CD4-positive, alpha-beta T cell (primary cell): ENCODE data around the gene KCNQ2. TPM values are rescaled to one million over a fixed set of nuclear protein-coding genes. Genes with fewer than 3 reads are reported as not detected.

Experiments used
- ATAC-seq: fragments of 200-7000 bp; cut with Tn5 transposase; one replicate; pipeline ENCODE4 v1.10.0; 2022; ENCODE audit warnings: mild to moderate bottlenecking; ENCODE audit not compliant: poor library complexity
- CTCF ChIA-PET: fragments of 350-600 bp; sonication (Branson Sonifier 250); formaldehyde crosslinking; loops from one replicate; lab custom pipeline; 2021; ENCODE audit warnings: antibody characterized with exemption, inconsistent platforms; lab: Charles Lee
- POLR2A ChIA-PET: fragments of 350-600 bp; sonication (Branson Sonifier 250); formaldehyde crosslinking; loops from one replicate; lab custom pipeline; 2021; ENCODE audit warnings: antibody characterized with exemption, inconsistent platforms; lab: Charles Lee
- DNase-seq, 14 experiments: peaks; one replicate each; pipeline ENCODE4 v3.0.0-alpha.2; 2013 to 2020; ENCODE audit warnings: mixed read lengths in 2 of 14
- H3K27ac ChIP-seq, 2 donors: one replicate each; pipeline versions ENCODE4 v1.5.1 to v1.7.0; 2013; ENCODE audit warnings: low read length in 2 of 2, low read depth in 1 of 2, mild to moderate bottlenecking in 1 of 2
- H3K27me3 ChIP-seq, 2 experiments: 1 replicate in 1 of 2; 2 replicates in 1 of 2; pipeline versions ENCODE4 v1.6.1 to v1.7.0; 2013; ENCODE audit warnings: low read length in 2 of 2, control low read depth in 1 of 2, mild to moderate bottlenecking in 1 of 2, moderate library complexity in 1 of 2; ENCODE audit not compliant: insufficient read depth in 2 of 2, control insufficient read depth in 1 of 2
- H3K36me3 ChIP-seq: one replicate; pipeline ENCODE4 v1.6.1; 2013; ENCODE audit warnings: low read length, control low read depth; ENCODE audit not compliant: insufficient read depth
- H3K4me1 ChIP-seq: one replicate; pipeline ENCODE4 v1.6.1; 2013; ENCODE audit warnings: low read length, control low read depth; ENCODE audit not compliant: insufficient read depth
- H3K4me3 ChIP-seq: one replicate; pipeline ENCODE4 v1.5.1; 2013; ENCODE audit warnings: mild to moderate bottlenecking, low read length, moderate library complexity
- H3K9me3 ChIP-seq, 2 experiments: 1 replicate in 1 of 2; 2 replicates in 1 of 2; pipeline versions ENCODE4 v1.6.1 to v1.7.0; 2013; ENCODE audit warnings: low read length in 2 of 2, mild to moderate bottlenecking in 2 of 2, control low read depth in 1 of 2, moderate library complexity in 1 of 2; ENCODE audit not compliant: control insufficient read depth in 1 of 2, insufficient read depth in 1 of 2
- H3K27ac Mint-ChIP-seq: one replicate; pipeline ENCODE4 v1.8.0; 2020; ENCODE audit warnings: mixed read lengths
- H3K27me3 Mint-ChIP-seq: one replicate; pipeline ENCODE4 v1.8.0; 2021; ENCODE audit warnings: mixed read lengths
- H3K36me3 Mint-ChIP-seq: one replicate; pipeline ENCODE4 v1.8.0; 2021; ENCODE audit warnings: low read depth, mixed read lengths
- H3K4me1 Mint-ChIP-seq: one replicate; pipeline ENCODE4 v1.8.0; 2021; ENCODE audit warnings: low read depth, mixed read lengths
- H3K4me3 Mint-ChIP-seq: one replicate; pipeline ENCODE4 v1.8.0; 2020; ENCODE audit warnings: mild to moderate bottlenecking, mixed read lengths
- H3K9me3 Mint-ChIP-seq: one replicate; pipeline ENCODE4 v1.8.0; 2020; ENCODE audit warnings: mixed read lengths
- intact Hi-C, 2 experiments: fragments of 100-400 bp; cut with DNase I in 1 of 2; cut with micrococcal nuclease in 1 of 2; formaldehyde crosslinking; loops; one replicate each; pipeline versions ENCODE4 v1.15.1 to v1.9.0; 2023 to 2025; cut with DNase I, micrococcal nuclease
- total RNA-seq, 174 experiments: library from RNA in 2 of 174; stranded (reverse) in 2 of 174; gene quantifications; one replicate each; pipeline ENCODE4 v1.2.3 and lab custom pipeline; 2021 to 2026
- TF ChIP-seq, protein P1 (sequence below): fragments of 200-600 bp; IDR thresholded peaks from one replicate; pipeline ENCODE4 v1.8.0; 2022; ENCODE audit warnings: antibody characterized with exemption, mild to moderate bottlenecking

The KCNQ2 gene
- total RNA-seq, 2 experiments from 2014 or later, result not detected

DNA sequence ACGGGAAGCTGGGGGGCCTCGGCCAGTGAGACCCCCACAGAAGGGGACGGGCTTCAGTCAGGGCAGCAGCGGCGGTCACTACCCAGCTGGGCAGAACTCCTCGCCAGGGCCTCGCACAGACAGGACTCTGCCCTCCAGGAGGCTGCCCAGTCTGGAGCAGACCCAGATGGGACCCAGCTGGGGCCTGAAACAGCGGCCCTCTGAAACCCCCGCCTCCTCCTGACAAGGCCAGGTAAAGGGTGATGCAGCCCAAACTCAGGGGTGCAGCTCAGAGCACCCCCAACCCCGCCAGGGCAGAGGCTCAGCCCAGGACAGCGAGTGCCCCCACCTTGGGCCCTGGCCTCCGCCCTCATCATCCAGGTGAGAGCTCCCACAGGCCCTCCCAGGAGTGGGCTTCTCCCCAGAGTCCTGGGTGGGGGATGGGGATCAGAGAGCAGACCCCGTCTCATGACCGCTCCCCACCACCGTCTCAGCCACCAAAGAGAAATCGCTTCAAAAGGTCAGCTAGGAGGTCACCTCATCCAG, 24.2 kb upstream of the KCNQ2 start:
- no peak overlapping the region for H3K27ac Mint-ChIP-seq
- DNase-seq, result no peak
- H3K9me3 ChIP-seq, result peaks cover 0 to 14% of the 10 kb centered on the region in 2 experiments
- H3K9me3 Mint-ChIP-seq, result no peaks in the 10 kb centered on the region
- no peak overlapping the region for H3K27ac ChIP-seq
- H3K4me1 ChIP-seq, result peaks cover 33% of the 10 kb centered on the region
- CTCF ChIA-PET, result interaction anchor here (1.2 to 2.2 kb wide), 7 partner anchors 11 to 477 kb away, joined by 3 to 11 read pairs (median 4); partner anchors contain the start of genes PPDPF, PTK6 and RTEL1
- H3K27me3 ChIP-seq, result peaks cover 26 to 32% of the 10 kb centered on the region in 2 experiments
- H3K27me3 Mint-ChIP-seq, result peaks cover 26% of the 10 kb centered on the region
- POLR2A ChIA-PET, result interaction anchor here (0.7 to 1.8 kb wide), 2 partner anchors 24 to 41 kb away, joined by 3 to 16 read pairs; partner anchors contain the start of genes PPDPF and PTK6
- H3K36me3 Mint-ChIP-seq, result no peaks in the 10 kb centered on the region
- no peak for ATAC-seq
- H3K4me3 ChIP-seq, result peak overlapping the region; percentile 18
- intact Hi-C loops, result loop anchor here (1.0 to 5.0 kb wide), 4 partner anchors 23 to 626 kb away; no protein-coding TSS in a partner anchor
- peak overlapping the region; percentile 58 for H3K4me3 Mint-ChIP-seq
- peaks cover 5% of the 10 kb centered on the region for H3K4me1 Mint-ChIP-seq
- TF ChIP-seq, protein P1, sequence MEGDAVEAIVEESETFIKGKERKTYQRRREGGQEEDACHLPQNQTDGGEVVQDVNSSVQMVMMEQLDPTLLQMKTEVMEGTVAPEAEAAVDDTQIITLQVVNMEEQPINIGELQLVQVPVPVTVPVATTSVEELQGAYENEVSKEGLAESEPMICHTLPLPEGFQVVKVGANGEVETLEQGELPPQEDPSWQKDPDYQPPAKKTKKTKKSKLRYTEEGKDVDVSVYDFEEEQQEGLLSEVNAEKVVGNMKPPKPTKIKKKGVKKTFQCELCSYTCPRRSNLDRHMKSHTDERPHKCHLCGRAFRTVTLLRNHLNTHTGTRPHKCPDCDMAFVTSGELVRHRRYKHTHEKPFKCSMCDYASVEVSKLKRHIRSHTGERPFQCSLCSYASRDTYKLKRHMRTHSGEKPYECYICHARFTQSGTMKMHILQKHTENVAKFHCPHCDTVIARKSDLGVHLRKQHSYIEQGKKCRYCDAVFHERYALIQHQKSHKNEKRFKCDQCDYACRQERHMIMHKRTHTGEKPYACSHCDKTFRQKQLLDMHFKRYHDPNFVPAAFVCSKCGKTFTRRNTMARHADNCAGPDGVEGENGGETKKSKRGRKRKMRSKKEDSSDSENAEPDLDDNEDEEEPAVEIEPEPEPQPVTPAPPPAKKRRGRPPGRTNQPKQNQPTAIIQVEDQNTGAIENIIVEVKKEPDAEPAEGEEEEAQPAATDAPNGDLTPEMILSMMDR, result no peak
- no peaks in the 10 kb centered on the region for H3K36me3 ChIP-seq

DNA sequence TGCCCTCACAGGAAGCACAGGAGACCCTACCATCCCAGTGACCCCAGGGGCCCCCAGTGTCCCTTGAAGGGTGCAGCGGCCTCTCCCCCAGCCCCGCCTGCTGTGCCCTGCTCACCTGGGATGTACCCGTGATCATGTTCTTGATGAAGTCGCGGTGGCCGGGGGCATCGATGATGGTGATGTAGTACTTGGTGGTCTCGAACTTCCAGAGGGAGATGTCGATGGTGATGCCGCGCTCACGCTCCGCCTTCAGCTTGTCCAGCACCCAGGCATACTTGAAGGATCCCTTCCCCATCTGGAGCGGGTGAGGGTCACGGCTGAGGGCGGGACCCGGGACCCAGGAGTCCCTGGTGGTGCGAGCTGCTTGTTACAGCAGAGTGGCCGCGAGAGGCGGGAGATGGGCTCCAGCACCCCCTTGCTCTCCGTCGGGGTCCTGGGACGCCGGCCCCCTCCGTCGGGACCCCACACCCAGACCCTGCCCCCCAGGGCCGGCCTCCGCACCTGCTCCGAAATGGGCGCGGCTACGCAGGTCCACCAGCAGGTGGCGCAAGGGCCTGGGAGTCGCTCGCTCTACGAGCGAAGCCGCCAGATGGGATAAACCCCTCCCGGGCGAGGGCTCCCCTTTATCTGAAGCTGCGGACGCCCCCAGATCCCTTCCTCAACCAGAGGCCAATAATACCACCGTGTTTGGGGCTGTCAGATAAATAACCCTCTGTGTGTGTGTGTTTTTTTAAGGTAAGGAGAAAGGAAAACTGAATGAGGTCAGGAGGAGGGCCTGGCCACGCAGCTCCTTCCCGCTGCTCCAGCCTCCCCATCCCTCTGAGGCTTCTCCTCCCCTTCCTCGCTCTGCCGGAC, 23.5 kb upstream of the KCNQ2 start:
- peaks cover 5% of the 10 kb centered on the region for H3K4me1 Mint-ChIP-seq
- intact Hi-C loops, result loop anchor here (1.0 to 5.0 kb wide), 4 partner anchors 23 to 626 kb away; no protein-coding TSS in a partner anchor
- no peak overlapping the region for H3K27ac Mint-ChIP-seq
- Histone ChIP-seq H3K4me3 (peak overlapping the region; percentile 18), H3K27me3 (peaks cover 30 to 35% of the 10 kb centered on the region in 2 experiments), H3K27ac (no peak overlapping the region), H3K36me3 (no peaks in the 10 kb centered on the region), H3K9me3 (peaks cover 0 to 14% of the 10 kb centered on the region in 2 experiments), H3K4me1 (peaks cover 33% of the 10 kb centered on the region)
- TF ChIP-seq, protein P1, result peak; percentile 93
- DNase-seq (peak; percentile 64 to 88 (median 75)), ATAC-seq (peak; percentile 68)
- ChIA-PET CTCF (interaction anchor here (1.2 to 2.2 kb wide), 7 partner anchors 12 to 478 kb away, joined by 3 to 11 read pairs (median 4); partner anchors contain the start of genes PPDPF, PTK6 and RTEL1), POLR2A (interaction anchor here (0.7 to 1.8 kb wide), 2 partner anchors 25 to 42 kb away, joined by 3 to 16 read pairs; partner anchors contain the start of genes PPDPF and PTK6)
- H3K27me3 Mint-ChIP-seq, result peaks cover 28% of the 10 kb centered on the region
- peak overlapping the region; percentile 45 for H3K4me3 Mint-ChIP-seq
- H3K36me3 Mint-ChIP-seq, result no peaks in the 10 kb centered on the region
- no peaks in the 10 kb centered on the region for H3K9me3 Mint-ChIP-seq

DNA sequence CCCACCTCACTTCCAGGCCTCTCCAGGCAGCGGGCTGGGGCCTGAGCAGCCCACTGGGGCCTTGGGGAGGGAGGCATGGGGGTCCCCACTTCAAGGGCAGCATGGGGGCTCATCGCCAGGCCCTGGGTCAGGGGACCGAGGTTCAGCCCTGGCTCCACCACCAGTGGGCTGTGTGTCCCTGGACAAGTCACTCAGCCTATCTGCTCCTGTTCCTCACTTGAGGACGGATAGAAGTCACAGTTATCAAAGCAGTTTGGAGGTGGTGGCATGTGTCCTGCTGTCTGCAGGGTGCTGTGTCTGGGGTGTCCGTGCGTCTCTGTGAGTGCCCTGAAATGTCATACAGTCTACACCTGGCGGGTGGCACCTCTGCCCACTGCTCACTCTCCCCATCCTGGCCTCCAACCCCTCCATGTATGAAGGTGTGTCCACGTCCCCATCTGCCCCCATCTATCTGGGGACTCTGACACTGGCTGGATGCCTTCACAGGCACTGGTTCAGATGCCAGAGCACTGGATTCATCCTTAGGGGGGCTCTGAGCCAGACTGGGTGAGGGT, 22.8 kb upstream of the KCNQ2 start:
- H3K36me3 Mint-ChIP-seq, result no peaks in the 10 kb centered on the region
- H3K9me3 Mint-ChIP-seq, result no peaks in the 10 kb centered on the region
- peaks cover 33% of the 10 kb centered on the region for H3K4me1 ChIP-seq
- H3K9me3 ChIP-seq, result peaks cover 0 to 14% of the 10 kb centered on the region in 2 experiments
- H3K27ac ChIP-seq, result no peak overlapping the region
- no peak for ATAC-seq
- peaks cover 25% of the 10 kb centered on the region for H3K27me3 Mint-ChIP-seq
- intact Hi-C loops, result loop anchor here in 1 of 2 experiments (5.0 kb wide), 1 partner anchor 627 kb away; no protein-coding TSS in a partner anchor
- TF ChIP-seq, protein P1, result no peak
- ChIA-PET POLR2A (no interaction called here), CTCF (interaction anchor here (1.4 to 2.2 kb wide), 3 partner anchors 24 to 42 kb away, joined by 4 to 11 read pairs (median 9); partner anchors contain the start of genes PPDPF and PTK6)
- H3K4me3 ChIP-seq, result no peak overlapping the region
- DNase-seq, result no peak
- H3K27me3 ChIP-seq, result peaks cover 34 to 35% of the 10 kb centered on the region in 2 experiments
- H3K36me3 ChIP-seq, result no peaks in the 10 kb centered on the region
- peaks cover 5% of the 10 kb centered on the region for H3K4me1 Mint-ChIP-seq
- no peak overlapping the region for H3K4me3 Mint-ChIP-seq
- no peak overlapping the region for H3K27ac Mint-ChIP-seq
